ENCODE results near the gene GIT2.

GRCh38 chr12:109910254-109910968, 85.8 kb downstream of the GIT2 start:
- no peak for TF ChIP-seq EZH2 (IDR thresholded peaks at IDR 0.05)
- TF ChIP-seq POLR2AphosphoS5 (IDR thresholded peaks at IDR 0.05; ENCODE audit: borderline replicate concordance, low read depth, low read length) = no peak
- no peak for TF ChIP-seq FOXP2 (optimal IDR thresholded peaks at IDR 0.05; ENCODE audit: control extremely low read depth, extremely low read length, insufficient read depth)
